SK-N-MC (cell line): Measurements from ENCODE around the gene POLD1.
"Not testable (repeated sequence)": the region's sequence is repeated elsewhere in the genome, so short reads cannot be mapped to it uniquely, and the experiment has no call there.

Experiments
- DNase-seq: peaks from one replicate; pipeline ENCODE4 v3.0.0-alpha.2; 2011; ENCODE audit warnings: low read depth, low spot score
- H3K27ac ChIP-seq: fragments of 200-600 bp; sonication (generic); 2 replicates; pipeline ENCODE4 v1.5.1; 2016; ENCODE audit warnings: mixed run types
- H3K36me3 ChIP-seq: fragments of 200-600 bp; sonication (generic); 2 replicates; pipeline ENCODE4 v1.6.1; 2017; ENCODE audit warnings: antibody characterized with exemption, low read length, mixed read lengths; ENCODE audit not compliant: insufficient read depth
- H3K4me3 ChIP-seq: fragments of 200-600 bp; sonication (generic); 2 replicates; pipeline ENCODE4 v1.5.1; 2016
- H3K9ac ChIP-seq: fragments of 200-600 bp; sonication (generic); 2 replicates; pipeline ENCODE4 v1.8.0; 2017; ENCODE audit warnings: mixed run types, mixed read lengths; ENCODE audit not compliant: insufficient read length
- H3K9me3 ChIP-seq: fragments of 200-600 bp; sonication (generic); 2 replicates; pipeline ENCODE4 v1.6.1; 2017; ENCODE audit warnings: low read depth, mild to moderate bottlenecking, antibody characterized with exemption, low read length, moderate library complexity, mixed read lengths
- EZH2 ChIP-seq: fragments of 200-600 bp; sonication (generic); IDR thresholded peaks from one replicate; pipeline ENCODE4 v1.6.1; 2017; ENCODE audit warnings: antibody characterized with exemption
- FOXP2 ChIP-seq: optimal IDR thresholded peaks from 2 replicates; pipeline ENCODE3; 2011; ENCODE audit warnings: mild to moderate bottlenecking, moderate library complexity; ENCODE audit not compliant: insufficient read depth; ENCODE audit errors: extremely low read length, control extremely low read depth
- POLR2AphosphoS5 ChIP-seq: IDR thresholded peaks from 2 replicates; pipeline ENCODE4 v1.6.1; 2012; ENCODE audit warnings: mild to moderate bottlenecking, low read depth, low read length, borderline replicate concordance

POLD1 gene

GRCh38 chr19:50352242-50352641, 31.9 kb upstream of the POLD1 start:
- no peak for DNase-seq
- H3K4me3 ChIP-seq = no peak overlapping the region
- TF ChIP-seq FOXP2 = no peak
- TF ChIP-seq POLR2AphosphoS5 = no peak
- TF ChIP-seq EZH2 = no peak
- no peak overlapping the region for H3K27ac ChIP-seq
- no peaks in the 10 kb centered on the region for H3K9me3 ChIP-seq
- no peak overlapping the region for H3K9ac ChIP-seq
- no peaks in the 10 kb centered on the region for H3K36me3 ChIP-seq

- not testable (repeated sequence) for H3K9me3 ChIP-seq, DNase-seq, H3K27ac ChIP-seq, H3K36me3 ChIP-seq, H3K9ac ChIP-seq, H3K4me3 ChIP-seq
Observed at GRCh38 chr19:50353487-50353880, 30.7 kb upstream of the POLD1 start.

GRCh38 chr19:50356691-50357177, 27.4 kb upstream of the POLD1 start:
- no peak overlapping the region for H3K4me3 ChIP-seq
- no peak for DNase-seq
- H3K9ac ChIP-seq = no peak overlapping the region
- TF ChIP-seq POLR2AphosphoS5 (no peak), EZH2 (no peak), FOXP2 (no peak)
- no peaks in the 10 kb centered on the region for H3K9me3 ChIP-seq
- no peaks in the 10 kb centered on the region for H3K36me3 ChIP-seq
- no peak overlapping the region for H3K27ac ChIP-seq

- H3K4me3 ChIP-seq = peak overlapping the region; percentile 75
- peak overlapping the region; percentile 61; the same call in 1 of the 2 replicates for H3K27ac ChIP-seq
- peak; percentile 32; the same call in 1 of the 2 replicates for TF ChIP-seq POLR2AphosphoS5
- no peak for TF ChIP-seq EZH2
- TF ChIP-seq FOXP2 = no peak
Observed at GRCh38 chr19:50357178-50358100, 26.7 kb upstream of the POLD1 start.

GRCh38 chr19:50358483-50359327, 25.4 kb upstream of the POLD1 start:
- no peak for TF ChIP-seq EZH2
- peak; percentile 77 for TF ChIP-seq POLR2AphosphoS5
- no peak for TF ChIP-seq FOXP2
- Histone ChIP-seq H3K9me3 (no peaks in the 10 kb centered on the region), H3K4me3 (peak overlapping the region; percentile 75), H3K36me3 (no peaks in the 10 kb centered on the region), H3K27ac (no peak overlapping the region), H3K9ac (no peak overlapping the region)
- DNase-seq = no peak

More at GRCh38 chr19:50357178-50358100, 26.7 kb upstream of the POLD1 start:
- no peak overlapping the region for H3K9ac ChIP-seq
- no peaks in the 10 kb centered on the region for H3K9me3 ChIP-seq
- no peaks in the 10 kb centered on the region for H3K36me3 ChIP-seq
- no peak for DNase-seq

GRCh38 chr19:50359328-50359818, 24.8 kb upstream of the POLD1 start:
- Histone ChIP-seq H3K9me3 (no peaks in the 10 kb centered on the region), H3K27ac (no peak overlapping the region), H3K36me3 (no peaks in the 10 kb centered on the region), H3K4me3 (no peak overlapping the region), H3K9ac (no peak overlapping the region)
- DNase-seq = no peak
- TF ChIP-seq POLR2AphosphoS5 (no peak), FOXP2 (no peak), EZH2 (no peak)

GRCh38 chr19:50361290-50362029, 22.7 kb upstream of the POLD1 start:
- Histone ChIP-seq H3K9ac (no peak overlapping the region), H3K36me3 (no peaks in the 10 kb centered on the region), H3K4me3 (no peak overlapping the region), H3K9me3 (no peaks in the 10 kb centered on the region), H3K27ac (no peak overlapping the region)
- TF ChIP-seq EZH2 = no peak
- no peak for TF ChIP-seq FOXP2
- no peak for TF ChIP-seq POLR2AphosphoS5
- no peak for DNase-seq

- Histone ChIP-seq H3K4me3 (no peak overlapping the region), H3K36me3 (no peaks in the 10 kb centered on the region), H3K27ac (no peak overlapping the region), H3K9ac (no peak overlapping the region), H3K9me3 (no peaks in the 10 kb centered on the region)
- DNase-seq = no peak
- TF ChIP-seq FOXP2 (no peak), EZH2 (no peak), POLR2AphosphoS5 (no peak)
Observed at GRCh38 chr19:50362030-50362412, 22.1 kb upstream of the POLD1 start.
